K562 (cell line): Measurements from ENCODE around the gene VGLL4. TPM values are rescaled to one million over a fixed set of nuclear protein-coding genes. Genes with fewer than 3 reads are reported as not detected.

ENCODE experiments used
- MED1 ChIP-seq: sonication (generic); formaldehyde crosslinking; IDR thresholded peaks from 2 replicates; pipeline ENCODE4 v1.8.1; 2023; ENCODE audit warnings: missing genetic modification reagents, borderline replicate concordance
- RFX7 ChIP-seq: fragments of 250-450 bp; sonication (Bioruptor Pico); IDR thresholded peaks from 2 replicates; pipeline ENCODE4 v1.5.1; 2021; ENCODE audit warnings: mild to moderate bottlenecking
- ZNF444 ChIP-seq: fragments of 250-450 bp; sonication (Bioruptor Pico); IDR thresholded peaks from 2 replicates; pipeline ENCODE4 v1.4.0; 2020; ENCODE audit warnings: mild to moderate bottlenecking, moderate library complexity
- ZNF586 ChIP-seq: fragments of 450-650 bp; formaldehyde crosslinking; conservative IDR thresholded peaks from 2 replicates; pipeline ENCODE4 v1.4.0; 2020; ENCODE audit warnings: mild to moderate bottlenecking, moderate library complexity
- ZNF766 ChIP-seq: fragments of 200-800 bp; sonication (Bioruptor generic); conservative IDR thresholded peaks from 2 replicates; pipeline ENCODE4 v1.6.1; 2016; ENCODE audit warnings: missing genetic modification characterization, missing compliant biosample characterization
- ZNF780A ChIP-seq: fragments of 250-450 bp; sonication (Bioruptor Pico); IDR thresholded peaks from 2 replicates; pipeline ENCODE4 v1.5.0; 2021; ENCODE audit warnings: mild to moderate bottlenecking
- polyA plus RNA-seq, 8 experiments: library from polyadenylated mRNA; depleted of rRNA in 4 of 8; stranded (reverse) in 5 of 8; unstranded in 3 of 8; fragments of >200 nt; fragmentation: Nextera tagmentation in 2 of 8; fragmentation: Illumina TruSeq in 1 of 8; extraction: Ambion mirVana in 2 of 8; extraction: Trizol in 1 of 8; gene quantifications; 2 replicates each; pipeline versions ENCODE4 v1.2.1 to v1.2.3, GENCODE V29; 2011 to 2014; ENCODE audit warnings: inconsistent platforms in 1 of 8, missing spikeins in 1 of 8
- total RNA-seq, 7 experiments: library from RNA; depleted of rRNA in 6 of 7; stranded (reverse); fragments of >200 nt in 6 of 7; fragmentation: Illumina TruSeq in 2 of 7; extraction: Trizol in 2 of 7; gene quantifications; 2 replicates each; pipeline versions ENCODE4 v1.2.1 to v1.2.3, GENCODE V29; 2011 to 2021; ENCODE audit warnings: low replicate concordance in 1 of 7
- TF ChIP-seq, protein P1 (sequence below): fragments of 450-650 bp; IDR thresholded peaks from 2 replicates; pipeline ENCODE4 v1.6.1; 2016; ENCODE audit warnings: mild to moderate bottlenecking, moderate library complexity
- TF ChIP-seq, protein P2 (sequence below): sonication (generic); formaldehyde crosslinking; IDR thresholded peaks from 2 replicates; pipeline ENCODE4 v1.8.0; 2022; ENCODE audit warnings: mild to moderate bottlenecking, missing genetic modification reagents
- TF ChIP-seq, protein P3 (sequence below): fragments of 250-450 bp; sonication (Bioruptor Pico); IDR thresholded peaks from 2 replicates; pipeline ENCODE4 v1.5.0; 2021; ENCODE audit warnings: mild to moderate bottlenecking, borderline replicate concordance

The VGLL4 gene
- total and polyA plus RNA-seq, 9 of the 15 experiments (the other 6 are each of a cell fraction or from before 2014, with no cell fraction given): 0.27 to 10.9 (median 8.6) TPM

DNA sequence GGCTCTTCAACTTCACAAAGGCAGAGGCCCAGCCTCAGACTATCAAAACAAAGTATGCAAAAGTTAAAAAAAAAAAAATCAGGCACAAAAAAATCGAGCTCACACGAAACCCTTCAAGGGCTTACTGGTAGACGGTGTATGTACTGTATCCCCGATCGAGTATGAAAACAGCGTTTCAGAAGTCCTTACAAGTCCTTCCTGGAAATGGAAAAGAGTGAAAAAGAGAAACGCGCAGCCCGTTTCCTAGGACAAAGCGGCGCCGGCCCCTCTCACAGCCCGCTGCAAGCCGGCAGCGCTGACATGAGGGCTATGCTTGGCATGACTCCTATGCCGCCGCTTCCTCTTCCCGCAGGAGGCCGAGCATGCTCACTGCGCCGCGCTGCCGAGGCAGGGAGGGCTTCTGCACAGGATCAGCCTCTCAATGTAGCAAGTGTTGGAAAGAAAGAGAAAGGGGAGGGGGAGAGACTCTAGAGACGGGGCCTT is at the start of gene VGLL4 (continued):
- TF ChIP-seq, protein P1, sequence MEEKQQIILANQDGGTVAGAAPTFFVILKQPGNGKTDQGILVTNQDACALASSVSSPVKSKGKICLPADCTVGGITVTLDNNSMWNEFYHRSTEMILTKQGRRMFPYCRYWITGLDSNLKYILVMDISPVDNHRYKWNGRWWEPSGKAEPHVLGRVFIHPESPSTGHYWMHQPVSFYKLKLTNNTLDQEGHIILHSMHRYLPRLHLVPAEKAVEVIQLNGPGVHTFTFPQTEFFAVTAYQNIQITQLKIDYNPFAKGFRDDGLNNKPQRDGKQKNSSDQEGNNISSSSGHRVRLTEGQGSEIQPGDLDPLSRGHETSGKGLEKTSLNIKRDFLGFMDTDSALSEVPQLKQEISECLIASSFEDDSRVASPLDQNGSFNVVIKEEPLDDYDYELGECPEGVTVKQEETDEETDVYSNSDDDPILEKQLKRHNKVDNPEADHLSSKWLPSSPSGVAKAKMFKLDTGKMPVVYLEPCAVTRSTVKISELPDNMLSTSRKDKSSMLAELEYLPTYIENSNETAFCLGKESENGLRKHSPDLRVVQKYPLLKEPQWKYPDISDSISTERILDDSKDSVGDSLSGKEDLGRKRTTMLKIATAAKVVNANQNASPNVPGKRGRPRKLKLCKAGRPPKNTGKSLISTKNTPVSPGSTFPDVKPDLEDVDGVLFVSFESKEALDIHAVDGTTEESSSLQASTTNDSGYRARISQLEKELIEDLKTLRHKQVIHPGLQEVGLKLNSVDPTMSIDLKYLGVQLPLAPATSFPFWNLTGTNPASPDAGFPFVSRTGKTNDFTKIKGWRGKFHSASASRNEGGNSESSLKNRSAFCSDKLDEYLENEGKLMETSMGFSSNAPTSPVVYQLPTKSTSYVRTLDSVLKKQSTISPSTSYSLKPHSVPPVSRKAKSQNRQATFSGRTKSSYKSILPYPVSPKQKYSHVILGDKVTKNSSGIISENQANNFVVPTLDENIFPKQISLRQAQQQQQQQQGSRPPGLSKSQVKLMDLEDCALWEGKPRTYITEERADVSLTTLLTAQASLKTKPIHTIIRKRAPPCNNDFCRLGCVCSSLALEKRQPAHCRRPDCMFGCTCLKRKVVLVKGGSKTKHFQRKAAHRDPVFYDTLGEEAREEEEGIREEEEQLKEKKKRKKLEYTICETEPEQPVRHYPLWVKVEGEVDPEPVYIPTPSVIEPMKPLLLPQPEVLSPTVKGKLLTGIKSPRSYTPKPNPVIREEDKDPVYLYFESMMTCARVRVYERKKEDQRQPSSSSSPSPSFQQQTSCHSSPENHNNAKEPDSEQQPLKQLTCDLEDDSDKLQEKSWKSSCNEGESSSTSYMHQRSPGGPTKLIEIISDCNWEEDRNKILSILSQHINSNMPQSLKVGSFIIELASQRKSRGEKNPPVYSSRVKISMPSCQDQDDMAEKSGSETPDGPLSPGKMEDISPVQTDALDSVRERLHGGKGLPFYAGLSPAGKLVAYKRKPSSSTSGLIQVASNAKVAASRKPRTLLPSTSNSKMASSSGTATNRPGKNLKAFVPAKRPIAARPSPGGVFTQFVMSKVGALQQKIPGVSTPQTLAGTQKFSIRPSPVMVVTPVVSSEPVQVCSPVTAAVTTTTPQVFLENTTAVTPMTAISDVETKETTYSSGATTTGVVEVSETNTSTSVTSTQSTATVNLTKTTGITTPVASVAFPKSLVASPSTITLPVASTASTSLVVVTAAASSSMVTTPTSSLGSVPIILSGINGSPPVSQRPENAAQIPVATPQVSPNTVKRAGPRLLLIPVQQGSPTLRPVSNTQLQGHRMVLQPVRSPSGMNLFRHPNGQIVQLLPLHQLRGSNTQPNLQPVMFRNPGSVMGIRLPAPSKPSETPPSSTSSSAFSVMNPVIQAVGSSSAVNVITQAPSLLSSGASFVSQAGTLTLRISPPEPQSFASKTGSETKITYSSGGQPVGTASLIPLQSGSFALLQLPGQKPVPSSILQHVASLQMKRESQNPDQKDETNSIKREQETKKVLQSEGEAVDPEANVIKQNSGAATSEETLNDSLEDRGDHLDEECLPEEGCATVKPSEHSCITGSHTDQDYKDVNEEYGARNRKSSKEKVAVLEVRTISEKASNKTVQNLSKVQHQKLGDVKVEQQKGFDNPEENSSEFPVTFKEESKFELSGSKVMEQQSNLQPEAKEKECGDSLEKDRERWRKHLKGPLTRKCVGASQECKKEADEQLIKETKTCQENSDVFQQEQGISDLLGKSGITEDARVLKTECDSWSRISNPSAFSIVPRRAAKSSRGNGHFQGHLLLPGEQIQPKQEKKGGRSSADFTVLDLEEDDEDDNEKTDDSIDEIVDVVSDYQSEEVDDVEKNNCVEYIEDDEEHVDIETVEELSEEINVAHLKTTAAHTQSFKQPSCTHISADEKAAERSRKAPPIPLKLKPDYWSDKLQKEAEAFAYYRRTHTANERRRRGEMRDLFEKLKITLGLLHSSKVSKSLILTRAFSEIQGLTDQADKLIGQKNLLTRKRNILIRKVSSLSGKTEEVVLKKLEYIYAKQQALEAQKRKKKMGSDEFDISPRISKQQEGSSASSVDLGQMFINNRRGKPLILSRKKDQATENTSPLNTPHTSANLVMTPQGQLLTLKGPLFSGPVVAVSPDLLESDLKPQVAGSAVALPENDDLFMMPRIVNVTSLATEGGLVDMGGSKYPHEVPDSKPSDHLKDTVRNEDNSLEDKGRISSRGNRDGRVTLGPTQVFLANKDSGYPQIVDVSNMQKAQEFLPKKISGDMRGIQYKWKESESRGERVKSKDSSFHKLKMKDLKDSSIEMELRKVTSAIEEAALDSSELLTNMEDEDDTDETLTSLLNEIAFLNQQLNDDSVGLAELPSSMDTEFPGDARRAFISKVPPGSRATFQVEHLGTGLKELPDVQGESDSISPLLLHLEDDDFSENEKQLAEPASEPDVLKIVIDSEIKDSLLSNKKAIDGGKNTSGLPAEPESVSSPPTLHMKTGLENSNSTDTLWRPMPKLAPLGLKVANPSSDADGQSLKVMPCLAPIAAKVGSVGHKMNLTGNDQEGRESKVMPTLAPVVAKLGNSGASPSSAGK: peak; percentile 67; the same call in 1 of the 2 replicates
- TF ChIP-seq ZNF766 (CRISPR knock-in tag) (no peak), ZNF444 (no peak), ZNF780A (CRISPR knock-in tag) (no peak), MED1 (no peak), RFX7 (CRISPR knock-in tag) (no peak), ZNF586 (CRISPR knock-in tag) (no peak)
- TF ChIP-seq, protein P2, sequence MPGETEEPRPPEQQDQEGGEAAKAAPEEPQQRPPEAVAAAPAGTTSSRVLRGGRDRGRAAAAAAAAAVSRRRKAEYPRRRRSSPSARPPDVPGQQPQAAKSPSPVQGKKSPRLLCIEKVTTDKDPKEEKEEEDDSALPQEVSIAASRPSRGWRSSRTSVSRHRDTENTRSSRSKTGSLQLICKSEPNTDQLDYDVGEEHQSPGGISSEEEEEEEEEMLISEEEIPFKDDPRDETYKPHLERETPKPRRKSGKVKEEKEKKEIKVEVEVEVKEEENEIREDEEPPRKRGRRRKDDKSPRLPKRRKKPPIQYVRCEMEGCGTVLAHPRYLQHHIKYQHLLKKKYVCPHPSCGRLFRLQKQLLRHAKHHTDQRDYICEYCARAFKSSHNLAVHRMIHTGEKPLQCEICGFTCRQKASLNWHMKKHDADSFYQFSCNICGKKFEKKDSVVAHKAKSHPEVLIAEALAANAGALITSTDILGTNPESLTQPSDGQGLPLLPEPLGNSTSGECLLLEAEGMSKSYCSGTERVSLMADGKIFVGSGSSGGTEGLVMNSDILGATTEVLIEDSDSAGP: no peak
- TF ChIP-seq, protein P3, sequence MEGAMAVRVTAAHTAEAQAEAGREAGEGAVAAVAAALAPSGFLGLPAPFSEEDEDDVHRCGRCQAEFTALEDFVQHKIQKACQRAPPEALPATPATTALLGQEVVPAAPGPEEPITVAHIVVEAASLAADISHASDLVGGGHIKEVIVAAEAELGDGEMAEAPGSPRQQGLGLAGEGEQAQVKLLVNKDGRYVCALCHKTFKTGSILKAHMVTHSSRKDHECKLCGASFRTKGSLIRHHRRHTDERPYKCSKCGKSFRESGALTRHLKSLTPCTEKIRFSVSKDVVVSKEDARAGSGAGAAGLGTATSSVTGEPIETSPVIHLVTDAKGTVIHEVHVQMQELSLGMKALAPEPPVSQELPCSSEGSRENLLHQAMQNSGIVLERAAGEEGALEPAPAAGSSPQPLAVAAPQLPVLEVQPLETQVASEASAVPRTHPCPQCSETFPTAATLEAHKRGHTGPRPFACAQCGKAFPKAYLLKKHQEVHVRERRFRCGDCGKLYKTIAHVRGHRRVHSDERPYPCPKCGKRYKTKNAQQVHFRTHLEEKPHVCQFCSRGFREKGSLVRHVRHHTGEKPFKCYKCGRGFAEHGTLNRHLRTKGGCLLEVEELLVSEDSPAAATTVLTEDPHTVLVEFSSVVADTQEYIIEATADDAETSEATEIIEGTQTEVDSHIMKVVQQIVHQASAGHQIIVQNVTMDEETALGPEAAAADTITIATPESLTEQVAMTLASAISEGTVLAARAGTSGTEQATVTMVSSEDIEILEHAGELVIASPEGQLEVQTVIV (CRISPR knock-in tag): no peak
